ENCODE data around the gene RAB11FIP4. TPM values are rescaled to one million over a fixed set of nuclear protein-coding genes. Genes with fewer than 3 reads are reported as not detected.

RAB11FIP4 gene
- total and polyA plus RNA-seq, 2 of the 13 experiments (the other 11 are each of a cell fraction or from before 2014, with no cell fraction given) = 28.0 to 89.3 TPM

DNA sequence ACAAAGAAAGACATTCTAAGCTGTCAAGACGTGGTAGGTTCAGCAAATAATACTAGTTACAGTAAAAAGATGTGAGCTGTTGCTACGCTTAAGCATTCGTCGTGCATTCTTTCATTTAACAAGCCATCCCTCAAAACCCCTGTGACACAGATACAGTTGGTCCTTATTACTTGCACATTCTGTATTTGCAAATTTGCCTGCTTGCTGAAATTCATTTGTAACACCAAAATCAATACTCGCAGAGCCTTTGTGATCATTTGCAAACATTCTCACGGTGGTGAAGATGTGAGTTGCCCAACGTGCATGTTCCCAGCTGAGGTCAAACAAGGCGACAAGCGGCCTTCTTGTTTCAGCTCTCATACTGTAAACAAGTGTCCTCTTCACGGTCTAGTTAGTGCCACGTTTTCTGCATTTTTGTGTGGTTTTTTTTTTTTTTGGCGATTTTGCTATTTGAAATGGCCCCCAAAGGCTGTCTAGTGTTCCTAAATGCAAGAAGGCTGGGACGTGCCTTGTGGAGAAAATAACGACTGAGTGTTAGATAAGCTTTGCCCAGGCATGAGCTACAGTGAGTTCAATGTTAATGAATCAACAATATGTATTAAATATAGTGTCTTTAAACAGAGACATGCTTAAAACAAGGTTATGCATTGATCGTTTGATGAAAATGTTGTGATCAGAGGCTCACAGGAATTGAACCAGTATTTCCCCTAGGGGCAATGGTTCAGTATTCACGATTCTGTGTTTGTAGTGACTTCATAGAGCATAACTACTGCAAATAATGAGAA, 84.1 kb downstream of the RAB11FIP4 start (continued):
- TF ChIP-seq HIVEP1 (CRISPR knock-in tag; IDR thresholded peaks at IDR 0.05) (peak; percentile 59; the same call in 1 of the 2 replicates), SMARCE1 (IDR thresholded peaks at IDR 0.05; ENCODE audit: borderline replicate concordance) (no peak), PRPF4 (IDR thresholded peaks at IDR 0.05; ENCODE audit: low read depth, low read length, poor library complexity, severe bottlenecking) (no peak), ZNF180 (CRISPR knock-in tag; IDR thresholded peaks at IDR 0.05; ENCODE audit: borderline replicate concordance, low read depth) (no peak), MYC (CRISPR knock-in tag; IDR thresholded peaks at IDR 0.05; ENCODE audit: borderline replicate concordance) (no peak; the same call in 1 of the 2 replicates), TEAD2 (CRISPR knock-in tag; IDR thresholded peaks at IDR 0.05) (no peak), FOXJ3 (CRISPR knock-in tag; IDR thresholded peaks at IDR 0.05; ENCODE audit: borderline replicate concordance) (peak; percentile 95), BRCA1 (CRISPR knock-in tag; IDR thresholded peaks at IDR 0.05) (no peak), ZNF660 (CRISPR knock-in tag; IDR thresholded peaks at IDR 0.05; ENCODE audit: borderline replicate concordance, low read depth) (no peak), ZFP36 (IDR thresholded peaks at IDR 0.05; ENCODE audit: borderline replicate concordance, low read depth, low read length, partially characterized antibody) (no peak), ELF3 (CRISPR knock-in tag; IDR thresholded peaks at IDR 0.05) (0 out of 2 replicates have a peak, but pooled peaks have one; percentile 42), ZNF263 (CRISPR knock-in tag; IDR thresholded peaks at IDR 0.05) (no peak; the same call in 1 of the 2 replicates), KDM3A (CRISPR knock-in tag; IDR thresholded peaks at IDR 0.05; ENCODE audit: low read depth) (peak; percentile 75; the same call in 1 of the 2 replicates), ARNT2 (CRISPR knock-in tag; IDR thresholded peaks at IDR 0.05; ENCODE audit: low read depth) (no peak), ZSCAN9 (CRISPR knock-in tag; IDR thresholded peaks at IDR 0.05; ENCODE audit: borderline replicate concordance) (peak; percentile 83; the same call in 1 of the 2 replicates), NCOR1 (IDR thresholded peaks at IDR 0.05; ENCODE audit: borderline replicate concordance, low read length) (peak; percentile 94), ZNF556 (CRISPR knock-in tag; IDR thresholded peaks at IDR 0.05; ENCODE audit: borderline replicate concordance) (no peak; the same call in 1 of the 2 replicates), PHF5A (CRISPR knock-in tag; IDR thresholded peaks at IDR 0.05; ENCODE audit: low read depth, unreplicated experiment) (no peak), ZNF605 (CRISPR knock-in tag; IDR thresholded peaks at IDR 0.05) (peak; percentile 78), ZC3H13 (CRISPR knock-in tag; IDR thresholded peaks at IDR 0.05) (no peak), ERF (CRISPR knock-in tag; IDR thresholded peaks at IDR 0.05) (peak; percentile 85), JARID2 (CRISPR knock-in tag; IDR thresholded peaks at IDR 0.05; ENCODE audit: insufficient replicate concordance) (no peak), ZNF44 (CRISPR knock-in tag; IDR thresholded peaks at IDR 0.05) (no peak), FOSL2 (CRISPR knock-in tag; IDR thresholded peaks at IDR 0.05) (peak; percentile 80)
- TF ChIP-seq, protein P1, sequence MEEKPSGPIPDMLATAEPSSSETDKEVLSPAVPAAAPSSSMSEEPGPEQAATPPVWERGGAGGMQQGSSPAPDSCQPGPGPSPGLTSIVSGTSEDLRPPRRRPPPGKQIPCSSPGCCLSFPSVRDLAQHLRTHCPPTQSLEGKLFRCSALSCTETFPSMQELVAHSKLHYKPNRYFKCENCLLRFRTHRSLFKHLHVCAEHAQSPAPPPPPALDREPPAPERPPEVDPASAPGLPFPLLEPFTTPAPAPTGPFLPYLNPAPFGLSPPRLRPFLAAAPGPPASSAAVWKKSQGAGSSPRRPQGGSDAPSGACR (CRISPR knock-in tag; IDR thresholded peaks at IDR 0.05) = 0 out of 2 replicates have a peak, but pooled peaks have one; percentile 69
- TF ChIP-seq, protein P2, sequence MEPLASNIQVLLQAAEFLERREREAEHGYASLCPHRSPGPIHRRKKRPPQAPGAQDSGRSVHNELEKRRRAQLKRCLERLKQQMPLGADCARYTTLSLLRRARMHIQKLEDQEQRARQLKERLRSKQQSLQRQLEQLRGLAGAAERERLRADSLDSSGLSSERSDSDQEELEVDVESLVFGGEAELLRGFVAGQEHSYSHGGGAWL (CRISPR knock-in tag; IDR thresholded peaks at IDR 0.05) = no peak
- TF ChIP-seq, protein P3, sequence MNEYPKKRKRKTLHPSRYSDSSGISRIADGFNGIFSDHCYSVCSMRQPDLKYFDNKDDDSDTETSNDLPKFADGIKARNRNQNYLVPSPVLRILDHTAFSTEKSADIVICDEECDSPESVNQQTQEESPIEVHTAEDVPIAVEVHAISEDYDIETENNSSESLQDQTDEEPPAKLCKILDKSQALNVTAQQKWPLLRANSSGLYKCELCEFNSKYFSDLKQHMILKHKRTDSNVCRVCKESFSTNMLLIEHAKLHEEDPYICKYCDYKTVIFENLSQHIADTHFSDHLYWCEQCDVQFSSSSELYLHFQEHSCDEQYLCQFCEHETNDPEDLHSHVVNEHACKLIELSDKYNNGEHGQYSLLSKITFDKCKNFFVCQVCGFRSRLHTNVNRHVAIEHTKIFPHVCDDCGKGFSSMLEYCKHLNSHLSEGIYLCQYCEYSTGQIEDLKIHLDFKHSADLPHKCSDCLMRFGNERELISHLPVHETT (CRISPR knock-in tag; conservative IDR thresholded peaks at IDR 0.05) = no peak; the same call in 1 of the 2 replicates
- TF ChIP-seq, protein P4, sequence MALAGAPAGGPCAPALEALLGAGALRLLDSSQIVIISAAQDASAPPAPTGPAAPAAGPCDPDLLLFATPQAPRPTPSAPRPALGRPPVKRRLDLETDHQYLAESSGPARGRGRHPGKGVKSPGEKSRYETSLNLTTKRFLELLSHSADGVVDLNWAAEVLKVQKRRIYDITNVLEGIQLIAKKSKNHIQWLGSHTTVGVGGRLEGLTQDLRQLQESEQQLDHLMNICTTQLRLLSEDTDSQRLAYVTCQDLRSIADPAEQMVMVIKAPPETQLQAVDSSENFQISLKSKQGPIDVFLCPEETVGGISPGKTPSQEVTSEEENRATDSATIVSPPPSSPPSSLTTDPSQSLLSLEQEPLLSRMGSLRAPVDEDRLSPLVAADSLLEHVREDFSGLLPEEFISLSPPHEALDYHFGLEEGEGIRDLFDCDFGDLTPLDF (CRISPR knock-in tag; IDR thresholded peaks at IDR 0.05) = no peak

Data from HepG2 (cell line).